ENCODE results near the gene ZNF784. TPM values are rescaled to one million over a fixed set of nuclear protein-coding genes. Genes with fewer than 3 reads are reported as not detected.
A peak's percentile ranks its signal among the peaks of the same experiment; 100 is the strongest.

ZNF784 gene
- total and polyA plus RNA-seq, 9 donors: 6.0 to 16.9 (median 11.7) TPM

DNA sequence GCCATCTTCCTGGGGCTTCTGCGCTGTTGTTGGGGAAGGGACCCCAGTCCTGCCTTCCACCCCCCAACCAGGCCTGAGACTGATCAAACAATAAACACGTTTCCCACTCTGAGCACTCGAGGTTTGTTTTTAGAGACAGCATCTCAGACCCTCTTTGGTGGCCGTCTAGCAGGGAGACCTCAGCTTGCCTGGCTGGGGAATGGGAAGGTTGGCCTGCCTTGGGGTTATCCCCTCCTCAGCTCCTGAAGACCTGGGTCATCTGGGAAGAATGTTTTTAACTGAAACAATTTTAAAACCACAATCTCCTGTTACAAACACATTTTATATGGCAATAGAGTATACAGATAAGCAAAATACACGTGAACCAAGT is 21.1 kb upstream of the ZNF784 start:
- intact Hi-C loops (cut with DNase I): no loop called here
- Histone ChIP-seq H3K27ac (no peak overlapping the region), H3K4me3 (no peak overlapping the region), H3K9me3 (no peaks in the 10 kb centered on the region), H3K4me1 (ENCODE audit: insufficient read depth) (peaks cover 15% of the 10 kb centered on the region), H3K27me3 (no peaks in the 10 kb centered on the region), H3K36me3 (no peaks in the 10 kb centered on the region)
- DNase-seq: peak in 1 of 5 donors; percentile 26
- 45 to 58% (median 49%) methylated on average over 5 of the region's 5 CpGs for WGBS, 3 donors
- TF ChIP-seq EP300 (IDR thresholded peaks at IDR 0.05): no peak
- TF ChIP-seq POLR2A (IDR thresholded peaks at IDR 0.05): no peak
- no peak for TF ChIP-seq CTCF (IDR thresholded peaks at IDR 0.05)

GRCh38 chr19:55644842-55645511 is 20.6 kb upstream of the ZNF784 start:
- Histone ChIP-seq H3K36me3 (no peaks in the 10 kb centered on the region), H3K4me3 (no peak overlapping the region), H3K27ac (no peak overlapping the region), H3K4me1 (ENCODE audit: insufficient read depth) (peaks cover 18% of the 10 kb centered on the region), H3K27me3 (no peaks in the 10 kb centered on the region), H3K9me3 (no peaks in the 10 kb centered on the region)
- peak in 2 of 5 donors; percentile 49 to 52 for DNase-seq
- TF ChIP-seq CTCF (IDR thresholded peaks at IDR 0.05) (no peak), EP300 (IDR thresholded peaks at IDR 0.05) (no peak), POLR2A (IDR thresholded peaks at IDR 0.05) (no peak)
- intact Hi-C loops (cut with DNase I): no loop called here
- WGBS, 3 donors: 75 to 86% (median 82%) methylated on average over 28 of the region's 28 CpGs

- Histone ChIP-seq H3K36me3 (no peaks in the 10 kb centered on the region), H3K27ac (peak overlapping the region in 1 of 2 donors; percentile 74), H3K4me3 (peak overlapping the region; percentile 93), H3K27me3 (no peaks in the 10 kb centered on the region), H3K9me3 (no peaks in the 10 kb centered on the region), H3K4me1 (ENCODE audit: insufficient read depth) (peaks cover 18% of the 10 kb centered on the region)
- WGBS, 3 donors: 38 to 42% (median 41%) methylated on average over 12 of the region's 12 CpGs
- DNase-seq: no peak
- TF ChIP-seq CTCF (IDR thresholded peaks at IDR 0.05) (no peak), POLR2A (IDR thresholded peaks at IDR 0.05) (no peak), EP300 (IDR thresholded peaks at IDR 0.05) (no peak)
- intact Hi-C loops (cut with DNase I): no loop called here
Measured at GRCh38 chr19:55644191-55644833, 19.9 kb upstream of the ZNF784 start.

- Histone ChIP-seq H3K27ac (peak overlapping the region; percentile 74 to 95), H3K4me3 (peak overlapping the region; percentile 93), H3K4me1 (ENCODE audit: insufficient read depth) (peaks cover 13% of the 10 kb centered on the region), H3K36me3 (no peaks in the 10 kb centered on the region), H3K27me3 (no peaks in the 10 kb centered on the region), H3K9me3 (no peaks in the 10 kb centered on the region)
- DNase-seq: peak in 1 of 5 donors; percentile 48
- no peak for TF ChIP-seq EP300 (IDR thresholded peaks at IDR 0.05)
- TF ChIP-seq CTCF (IDR thresholded peaks at IDR 0.05): no peak
- no peak for TF ChIP-seq POLR2A (IDR thresholded peaks at IDR 0.05)
- intact Hi-C loops (cut with DNase I): no loop called here
- 0 to 1% (median 1%) methylated on average over 15 of the region's 15 CpGs for WGBS, 3 donors
Measured at GRCh38 chr19:55643887-55644176, 19.5 kb upstream of the ZNF784 start.
